Mucosa of stomach (tissue), 1 donor: ENCODE measurements around the gene MYMX.

Experiments
- H3K27me3 ChIP-seq: one replicate; pipeline ENCODE4 v1.7.0; 2013; ENCODE audit warnings: mild to moderate bottlenecking, low read length; ENCODE audit not compliant: control insufficient read depth, insufficient read depth
- H3K36me3 ChIP-seq: one replicate; pipeline ENCODE4 v1.7.0; 2013; ENCODE audit warnings: low read length; ENCODE audit not compliant: control insufficient read depth, insufficient read depth
- H3K4me1 ChIP-seq: one replicate; pipeline ENCODE4 v1.7.0; 2013; ENCODE audit warnings: mild to moderate bottlenecking, low read length; ENCODE audit not compliant: control insufficient read depth, insufficient read depth
- H3K4me3 ChIP-seq: one replicate; pipeline ENCODE4 v1.7.0; 2013; ENCODE audit warnings: low read length
- H3K9ac ChIP-seq: one replicate; pipeline ENCODE4 v1.7.0; 2013; ENCODE audit warnings: mild to moderate bottlenecking, low read length, moderate library complexity
- H3K9me3 ChIP-seq: one replicate; pipeline ENCODE4 v1.7.0; 2013; ENCODE audit warnings: mild to moderate bottlenecking, low read length, moderate library complexity; ENCODE audit not compliant: control insufficient read depth
- donor health status: Pancreatic carcinoma.

The MYMX gene

GRCh38 chr6:44207966-44208365, 8.8 kb upstream of the MYMX start:
- no peaks in the 10 kb centered on the region for H3K27me3 ChIP-seq
- H3K9ac ChIP-seq: no peak overlapping the region
- H3K36me3 ChIP-seq: no peaks in the 10 kb centered on the region
- no peak overlapping the region for H3K4me3 ChIP-seq
- H3K9me3 ChIP-seq: no peaks in the 10 kb centered on the region
- peaks cover 12% of the 10 kb centered on the region for H3K4me1 ChIP-seq

GRCh38 chr6:44211284-44211683, 5.4 kb upstream of the MYMX start:
- Histone ChIP-seq H3K4me3 (no peak overlapping the region), H3K27me3 (no peaks in the 10 kb centered on the region), H3K9me3 (no peaks in the 10 kb centered on the region), H3K9ac (no peak overlapping the region), H3K4me1 (peaks cover 4% of the 10 kb centered on the region), H3K36me3 (no peaks in the 10 kb centered on the region)

GRCh38 chr6:44214307-44214706, 2.4 kb upstream of the MYMX start:
- H3K9me3 ChIP-seq: no peaks in the 10 kb centered on the region
- H3K9ac ChIP-seq: no peak overlapping the region
- H3K4me1 ChIP-seq: peaks cover 34% of the 10 kb centered on the region
- H3K27me3 ChIP-seq: no peaks in the 10 kb centered on the region
- no peaks in the 10 kb centered on the region for H3K36me3 ChIP-seq
- no peak overlapping the region for H3K4me3 ChIP-seq

GRCh38 chr6:44217332-44218143, 812 bp downstream of the MYMX start:
- Histone ChIP-seq H3K4me1 (peaks cover 61% of the 10 kb centered on the region), H3K27me3 (no peaks in the 10 kb centered on the region), H3K9me3 (no peaks in the 10 kb centered on the region), H3K4me3 (no peak overlapping the region), H3K9ac (peak overlapping the region; percentile 38), H3K36me3 (no peaks in the 10 kb centered on the region)

GRCh38 chr6:44219053-44219814, 2.5 kb downstream of the MYMX start:
- H3K36me3 ChIP-seq: no peaks in the 10 kb centered on the region
- H3K9ac ChIP-seq: peak overlapping the region; percentile 76
- H3K27me3 ChIP-seq: no peaks in the 10 kb centered on the region
- peak overlapping the region; percentile 71 for H3K4me3 ChIP-seq
- no peaks in the 10 kb centered on the region for H3K9me3 ChIP-seq
- H3K4me1 ChIP-seq: peaks cover 75% of the 10 kb centered on the region

GRCh38 chr6:44219815-44220784, 3.4 kb downstream of the MYMX start:
- Histone ChIP-seq H3K9me3 (no peaks in the 10 kb centered on the region), H3K4me1 (peaks cover 81% of the 10 kb centered on the region), H3K9ac (peak overlapping the region; percentile 76), H3K36me3 (no peaks in the 10 kb centered on the region), H3K4me3 (peak overlapping the region; percentile 69), H3K27me3 (no peaks in the 10 kb centered on the region)

- Histone ChIP-seq H3K9ac (peak overlapping the region; percentile 66), H3K27me3 (no peaks in the 10 kb centered on the region), H3K36me3 (no peaks in the 10 kb centered on the region), H3K4me1 (peaks cover 87% of the 10 kb centered on the region), H3K4me3 (no peak overlapping the region), H3K9me3 (no peaks in the 10 kb centered on the region)
Observed at GRCh38 chr6:44220913-44221290, 4.2 kb downstream of the MYMX start.

- no peaks in the 10 kb centered on the region for H3K36me3 ChIP-seq
- H3K27me3 ChIP-seq: no peaks in the 10 kb centered on the region
- no peak overlapping the region for H3K4me3 ChIP-seq
- H3K4me1 ChIP-seq: peaks cover 87% of the 10 kb centered on the region
- H3K9me3 ChIP-seq: no peaks in the 10 kb centered on the region
- peak overlapping the region; percentile 66 for H3K9ac ChIP-seq
Observed at GRCh38 chr6:44221291-44221960, 4.7 kb downstream of the MYMX start.

- H3K4me3 ChIP-seq: no peak overlapping the region
- no peaks in the 10 kb centered on the region for H3K27me3 ChIP-seq
- peaks cover 85% of the 10 kb centered on the region for H3K4me1 ChIP-seq
- H3K36me3 ChIP-seq: no peaks in the 10 kb centered on the region
- H3K9ac ChIP-seq: peak overlapping the region; percentile 66
- no peaks in the 10 kb centered on the region for H3K9me3 ChIP-seq
Observed at GRCh38 chr6:44221961-44222335, 5.2 kb downstream of the MYMX start.

GRCh38 chr6:44222486-44223318, 6.0 kb downstream of the MYMX start:
- Histone ChIP-seq H3K4me1 (peaks cover 85% of the 10 kb centered on the region), H3K4me3 (no peak overlapping the region), H3K9ac (peak overlapping the region; percentile 41)

More at GRCh38 chr6:44222486-44223318, 6.0 kb downstream of the MYMX start:
- Histone ChIP-seq H3K9me3 (no peaks in the 10 kb centered on the region), H3K36me3 (no peaks in the 10 kb centered on the region), H3K27me3 (no peaks in the 10 kb centered on the region)
